ENCODE measurements around the gene LPCAT1.

DNA sequence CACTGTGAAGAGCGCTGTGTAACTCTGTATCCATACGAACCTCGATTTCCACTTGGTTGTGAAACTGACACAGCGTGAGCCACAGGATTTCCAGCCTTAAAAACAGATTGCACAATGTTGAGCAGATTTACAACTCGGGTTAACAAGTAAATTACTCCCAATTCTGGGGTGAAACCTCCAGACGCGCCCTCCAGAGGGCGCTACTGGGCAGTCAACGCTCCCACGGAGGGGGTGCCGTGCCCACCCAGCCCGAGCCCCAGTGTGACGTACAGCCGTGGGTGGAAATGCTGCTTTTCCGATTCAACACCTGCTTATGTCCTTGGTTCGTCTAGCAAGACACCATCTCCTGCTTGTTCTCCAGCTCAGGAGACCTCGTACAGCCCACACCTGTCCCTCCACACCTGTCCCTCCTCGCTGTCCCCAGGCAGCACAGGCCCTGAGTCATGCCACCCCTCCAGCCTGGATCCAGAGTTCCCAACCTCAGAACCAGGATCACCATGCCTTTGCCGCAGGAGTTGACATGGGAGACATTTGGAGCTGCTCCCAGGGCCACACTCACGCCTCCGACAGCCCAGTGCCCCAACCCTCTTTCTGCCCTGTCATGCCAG is 44.1 kb downstream of the LPCAT1 start:
- TF ChIP-seq, protein P1, sequence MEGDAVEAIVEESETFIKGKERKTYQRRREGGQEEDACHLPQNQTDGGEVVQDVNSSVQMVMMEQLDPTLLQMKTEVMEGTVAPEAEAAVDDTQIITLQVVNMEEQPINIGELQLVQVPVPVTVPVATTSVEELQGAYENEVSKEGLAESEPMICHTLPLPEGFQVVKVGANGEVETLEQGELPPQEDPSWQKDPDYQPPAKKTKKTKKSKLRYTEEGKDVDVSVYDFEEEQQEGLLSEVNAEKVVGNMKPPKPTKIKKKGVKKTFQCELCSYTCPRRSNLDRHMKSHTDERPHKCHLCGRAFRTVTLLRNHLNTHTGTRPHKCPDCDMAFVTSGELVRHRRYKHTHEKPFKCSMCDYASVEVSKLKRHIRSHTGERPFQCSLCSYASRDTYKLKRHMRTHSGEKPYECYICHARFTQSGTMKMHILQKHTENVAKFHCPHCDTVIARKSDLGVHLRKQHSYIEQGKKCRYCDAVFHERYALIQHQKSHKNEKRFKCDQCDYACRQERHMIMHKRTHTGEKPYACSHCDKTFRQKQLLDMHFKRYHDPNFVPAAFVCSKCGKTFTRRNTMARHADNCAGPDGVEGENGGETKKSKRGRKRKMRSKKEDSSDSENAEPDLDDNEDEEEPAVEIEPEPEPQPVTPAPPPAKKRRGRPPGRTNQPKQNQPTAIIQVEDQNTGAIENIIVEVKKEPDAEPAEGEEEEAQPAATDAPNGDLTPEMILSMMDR (IDR thresholded peaks at IDR 0.05), result peak; percentile 76
- no peak for TF ChIP-seq ZFX (IDR thresholded peaks at IDR 0.05; ENCODE audit: borderline replicate concordance)

All from 22Rv1 (cell line).